ENCODE results near the gene NFIL3. TPM values are rescaled to one million over a fixed set of nuclear protein-coding genes. Genes with fewer than 3 reads are reported as not detected.
"Not testable (repeated sequence)": the region's sequence is repeated elsewhere in the genome, so short reads cannot be mapped to it uniquely, and the experiment has no call there.

The NFIL3 gene, protein sequence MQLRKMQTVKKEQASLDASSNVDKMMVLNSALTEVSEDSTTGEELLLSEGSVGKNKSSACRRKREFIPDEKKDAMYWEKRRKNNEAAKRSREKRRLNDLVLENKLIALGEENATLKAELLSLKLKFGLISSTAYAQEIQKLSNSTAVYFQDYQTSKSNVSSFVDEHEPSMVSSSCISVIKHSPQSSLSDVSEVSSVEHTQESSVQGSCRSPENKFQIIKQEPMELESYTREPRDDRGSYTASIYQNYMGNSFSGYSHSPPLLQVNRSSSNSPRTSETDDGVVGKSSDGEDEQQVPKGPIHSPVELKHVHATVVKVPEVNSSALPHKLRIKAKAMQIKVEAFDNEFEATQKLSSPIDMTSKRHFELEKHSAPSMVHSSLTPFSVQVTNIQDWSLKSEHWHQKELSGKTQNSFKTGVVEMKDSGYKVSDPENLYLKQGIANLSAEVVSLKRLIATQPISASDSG
- total RNA-seq (2021) (12.5 and 14.5 TPM in 2 replicates), Bru-seq, nascent RNA (percentile 78 among the genes with signal in this experiment), BruChase-seq, experiment 1, labeled RNA remaining after a 2-hour chase (percentile 63 among the genes with signal in this experiment), BruChase-seq, experiment 2, labeled RNA remaining after a 6-hour chase (percentile 48 among the genes with signal in this experiment)
- long read RNA-seq, transcript NFIL3-201 (2 exons, 2,085 nt), result major isoform, 35 of 39 reads
- long read RNA-seq, partial matches to known transcripts, result 0 of 39 reads
- long read RNA-seq, other reads (novel, unspliced or antisense), result 4 of 39 reads

DNA sequence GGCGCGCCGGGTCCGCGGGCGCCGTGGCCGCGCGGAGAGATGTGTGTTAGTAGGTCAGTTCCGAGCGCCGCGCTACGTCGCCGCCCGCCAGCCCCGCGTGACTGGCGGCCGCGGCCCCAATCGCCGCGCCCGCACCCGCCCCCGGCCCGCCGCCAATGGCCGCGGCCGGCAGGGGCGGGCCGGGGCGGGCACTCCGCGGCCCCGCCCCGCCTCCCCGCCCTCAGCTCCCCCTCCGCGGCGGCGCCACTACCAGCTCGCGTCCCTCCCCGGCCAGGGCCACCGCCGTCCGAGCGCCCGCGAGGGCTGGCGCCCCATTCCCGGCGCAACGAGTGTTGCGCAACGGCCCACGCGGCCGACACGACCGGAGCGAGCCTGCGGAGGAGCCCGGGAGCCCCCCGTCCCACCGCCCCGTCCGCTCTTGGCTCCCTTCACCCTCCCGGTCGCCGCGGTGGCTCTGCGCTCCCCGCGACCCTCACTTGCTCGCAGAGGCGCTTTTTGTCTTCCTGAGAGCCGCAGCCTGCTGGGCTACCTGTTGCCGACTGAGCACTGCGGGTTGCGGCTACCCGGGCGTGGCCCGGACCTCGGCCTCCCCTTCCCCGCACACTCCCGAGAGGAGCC, at the start of gene NFIL3:
Gene NFIL3, minus strand, starts transcription at position 48 of the 618 bp plus-strand sequence. CDS start 13,098 bp downstream, outside the sequence.
- ChIA-PET POLR2A (ENCODE audit: low non-redundant PET) (interaction anchor here (0.6 kb wide), 1 partner anchor 510 kb away, joined by 5 read pairs; no protein-coding TSS in a partner anchor), CTCF (interaction anchor here (0.5 to 1.5 kb wide), 3 partner anchors 111 to 509 kb away, joined by 3 to 7 read pairs (median 6); no protein-coding TSS in a partner anchor)
- no peaks in the 10 kb centered on the region for H3K9me3 ChIP-seq (ENCODE audit: low read depth, low read length, poor library complexity, severe bottlenecking)
- H3K27me3 ChIP-seq (replicated peaks; ENCODE audit: insufficient read depth, low read depth, low read length, poor library complexity), result no peaks in the 10 kb centered on the region
- H3K4me1 ChIP-seq (ENCODE audit: insufficient read depth, low read length, poor library complexity, severe bottlenecking), result peaks cover 25% of the 10 kb centered on the region
- H3K27ac ChIP-seq (ENCODE audit: low read depth, low read length, poor library complexity, severe bottlenecking), result peak within 1 kb of the TSS; percentile 74
- peak within 1 kb of the TSS; percentile 83 for H3K4me3 ChIP-seq (ENCODE audit: low read depth, low read length, poor library complexity, severe bottlenecking)
- no peak for TF ChIP-seq EZH2 (IDR thresholded peaks at IDR 0.05; ENCODE audit: borderline replicate concordance, low read depth, low read length, poor library complexity, severe bottlenecking)
- TF ChIP-seq, protein P1, sequence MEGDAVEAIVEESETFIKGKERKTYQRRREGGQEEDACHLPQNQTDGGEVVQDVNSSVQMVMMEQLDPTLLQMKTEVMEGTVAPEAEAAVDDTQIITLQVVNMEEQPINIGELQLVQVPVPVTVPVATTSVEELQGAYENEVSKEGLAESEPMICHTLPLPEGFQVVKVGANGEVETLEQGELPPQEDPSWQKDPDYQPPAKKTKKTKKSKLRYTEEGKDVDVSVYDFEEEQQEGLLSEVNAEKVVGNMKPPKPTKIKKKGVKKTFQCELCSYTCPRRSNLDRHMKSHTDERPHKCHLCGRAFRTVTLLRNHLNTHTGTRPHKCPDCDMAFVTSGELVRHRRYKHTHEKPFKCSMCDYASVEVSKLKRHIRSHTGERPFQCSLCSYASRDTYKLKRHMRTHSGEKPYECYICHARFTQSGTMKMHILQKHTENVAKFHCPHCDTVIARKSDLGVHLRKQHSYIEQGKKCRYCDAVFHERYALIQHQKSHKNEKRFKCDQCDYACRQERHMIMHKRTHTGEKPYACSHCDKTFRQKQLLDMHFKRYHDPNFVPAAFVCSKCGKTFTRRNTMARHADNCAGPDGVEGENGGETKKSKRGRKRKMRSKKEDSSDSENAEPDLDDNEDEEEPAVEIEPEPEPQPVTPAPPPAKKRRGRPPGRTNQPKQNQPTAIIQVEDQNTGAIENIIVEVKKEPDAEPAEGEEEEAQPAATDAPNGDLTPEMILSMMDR (conservative IDR thresholded peaks at IDR 0.05; ENCODE audit: low read depth, low read length), result no peak
- intact Hi-C loops (cut with micrococcal nuclease; ENCODE audit: unreplicated experiment), result loop anchor here (10.0 kb wide), 1 partner anchor 229 kb away; no protein-coding TSS in a partner anchor
- BruUV-seq (replicated peaks), result no TSS peak
- no peaks in the 10 kb centered on the region for H3K36me3 ChIP-seq (ENCODE audit: insufficient read depth, low read length, poor library complexity, severe bottlenecking)
- peak; percentile 84 for DNase-seq (ENCODE audit: low spot score)

GRCh38 chr9:91471524-91471923, 47.9 kb upstream of the NFIL3 start:
- H3K4me3 ChIP-seq (ENCODE audit: low read depth, low read length, poor library complexity, severe bottlenecking); H3K9me3 ChIP-seq (ENCODE audit: low read depth, low read length, poor library complexity, severe bottlenecking); POLR2A ChIA-PET (ENCODE audit: low non-redundant PET); H3K4me1 ChIP-seq (ENCODE audit: insufficient read depth, low read length, poor library complexity, severe bottlenecking); BruUV-seq (replicated peaks); H3K27ac ChIP-seq (ENCODE audit: low read depth, low read length, poor library complexity, severe bottlenecking); H3K36me3 ChIP-seq (ENCODE audit: insufficient read depth, low read length, poor library complexity, severe bottlenecking); H3K27me3 ChIP-seq (replicated peaks; ENCODE audit: insufficient read depth, low read depth, low read length, poor library complexity); intact Hi-C loops (cut with micrococcal nuclease; ENCODE audit: unreplicated experiment); DNase-seq (ENCODE audit: low spot score); CTCF ChIA-PET: not testable (repeated sequence)

GRCh38 chr9:91465420-91465819, 41.8 kb upstream of the NFIL3 start:
- Histone ChIP-seq H3K4me3 (ENCODE audit: low read depth, low read length, poor library complexity, severe bottlenecking) (no peak overlapping the region), H3K4me1 (ENCODE audit: insufficient read depth, low read length, poor library complexity, severe bottlenecking) (no peaks in the 10 kb centered on the region), H3K9me3 (ENCODE audit: low read depth, low read length, poor library complexity, severe bottlenecking) (no peaks in the 10 kb centered on the region), H3K27ac (ENCODE audit: low read depth, low read length, poor library complexity, severe bottlenecking) (no peak overlapping the region), H3K27me3 (replicated peaks; ENCODE audit: insufficient read depth, low read depth, low read length, poor library complexity) (peaks cover 9% of the 10 kb centered on the region), H3K36me3 (ENCODE audit: insufficient read depth, low read length, poor library complexity, severe bottlenecking) (no peaks in the 10 kb centered on the region)
- no peak for DNase-seq (ENCODE audit: low spot score)
- ChIA-PET POLR2A (ENCODE audit: low non-redundant PET) (no interaction called here), CTCF (no interaction called here)
- intact Hi-C loops (cut with micrococcal nuclease; ENCODE audit: unreplicated experiment), result no loop called here
- no TSS peak for BruUV-seq (replicated peaks)
- TF ChIP-seq, protein P1 (conservative IDR thresholded peaks at IDR 0.05; ENCODE audit: low read depth, low read length), result no peak
- TF ChIP-seq EZH2 (IDR thresholded peaks at IDR 0.05; ENCODE audit: borderline replicate concordance, low read depth, low read length, poor library complexity, severe bottlenecking), result no peak

All from A673 (cell line).